BJ (cell line): ENCODE measurements around the gene UBC. TPM values are rescaled to one million over a fixed set of nuclear protein-coding genes. Genes with fewer than 3 reads are reported as not detected.

Experiments
- CTCF ChIA-PET: fragments of 350-600 bp; formaldehyde crosslinking; extraction: SDS; loops from one replicate; lab custom pipeline; 2021; ENCODE audit warnings: antibody characterized with exemption, inconsistent platforms; lab: Yijun Ruan, JAX
- POLR2A ChIA-PET: fragments of 300-600 bp; sonication (Branson Sonifier 250); formaldehyde crosslinking; extraction: SDS; loops from one replicate; lab custom pipeline; 2021; ENCODE audit warnings: antibody characterized with exemption; lab: Charles Lee
- DNase-seq: peaks from one replicate; pipeline ENCODE4 v3.0.0-alpha.2; 2011; ENCODE audit warnings: low read depth
- H3K27me3 ChIP-seq: 2 replicates; pipeline ENCODE4 v1.6.0; 2011; ENCODE audit warnings: low read length; ENCODE audit not compliant: control insufficient read depth, insufficient read depth
- H3K36me3 ChIP-seq: 2 replicates; pipeline ENCODE4 v1.5.1; 2011; ENCODE audit warnings: low read length; ENCODE audit not compliant: control insufficient read depth, insufficient read depth
- H3K4me3 ChIP-seq: 2 replicates; pipeline ENCODE4 v1.5.1; 2011; ENCODE audit warnings: low read depth, mild to moderate bottlenecking, control low read depth, low read length
- CTCF ChIP-seq: IDR thresholded peaks from 2 replicates; pipeline ENCODE4 v1.5.1; 2011; ENCODE audit warnings: low read depth, mild to moderate bottlenecking, control low read depth, inconsistent platforms, low read length, moderate library complexity; ENCODE audit not compliant: insufficient read depth
- polyA plus RNA-seq: library from polyadenylated mRNA; depleted of rRNA; stranded (reverse); fragments of >200 nt; gene quantifications from 2 replicates; pipeline ENCODE4 v1.2.3, GENCODE V29; 2011

UBC gene
- polyA plus RNA-seq, 1 experiment = 2,374 TPM

GRCh38 chr12:124953689-124954405 lies 39.4 kb upstream of the UBC start:
- H3K27me3 ChIP-seq = no peaks in the 10 kb centered on the region
- H3K4me3 ChIP-seq = no peak overlapping the region
- H3K36me3 ChIP-seq = peaks cover 28% of the 10 kb centered on the region
- DNase-seq = no peak
- POLR2A ChIA-PET = no interaction called here
- TF ChIP-seq CTCF = no peak
- CTCF ChIA-PET = interaction anchor here (1.1 to 3.8 kb wide), 2 partner anchors 8 to 13 kb away, joined by 3 to 17 read pairs; no protein-coding TSS in a partner anchor

DNA sequence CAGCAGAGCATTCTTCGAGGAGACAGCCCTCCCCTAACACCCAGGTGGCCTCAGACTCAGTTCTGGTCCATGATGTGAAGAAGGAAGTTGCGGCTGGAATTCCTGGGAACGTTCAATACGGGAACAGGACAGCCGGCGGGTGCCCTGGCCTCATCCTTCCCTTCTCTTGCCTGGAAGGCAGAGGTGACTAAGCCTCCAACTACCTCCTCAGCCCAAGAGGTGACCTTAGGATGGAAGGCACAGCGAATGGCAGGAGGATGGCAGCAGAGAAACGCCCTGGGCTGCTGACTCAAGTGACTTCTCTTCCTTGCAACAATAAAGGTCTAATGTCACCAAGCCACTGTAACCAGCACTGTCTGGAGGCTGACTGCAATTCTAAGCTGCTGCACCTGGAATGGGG lies 38.4 kb upstream of the UBC start:
- CTCF ChIA-PET = interaction anchor here (1.1 to 3.8 kb wide), 2 partner anchors 9 to 12 kb away, joined by 3 to 17 read pairs; no protein-coding TSS in a partner anchor
- POLR2A ChIA-PET = no interaction called here
- Histone ChIP-seq H3K4me3 (no peak overlapping the region), H3K27me3 (no peaks in the 10 kb centered on the region), H3K36me3 (peaks cover 26% of the 10 kb centered on the region)
- TF ChIP-seq CTCF = no peak
- DNase-seq = no peak

- H3K4me3 ChIP-seq = no peak overlapping the region
- DNase-seq = no peak
- peaks cover 31% of the 10 kb centered on the region for H3K36me3 ChIP-seq
- no peaks in the 10 kb centered on the region for H3K27me3 ChIP-seq
- CTCF ChIA-PET = interaction anchor here (0.7 to 3.8 kb wide), 2 partner anchors 12 to 15 kb away, joined by 3 to 17 read pairs; no protein-coding TSS in a partner anchor
- POLR2A ChIA-PET = no interaction called here
- TF ChIP-seq CTCF = no peak
Observed at GRCh38 chr12:124952295-124952694, 37.8 kb upstream of the UBC start.

DNA sequence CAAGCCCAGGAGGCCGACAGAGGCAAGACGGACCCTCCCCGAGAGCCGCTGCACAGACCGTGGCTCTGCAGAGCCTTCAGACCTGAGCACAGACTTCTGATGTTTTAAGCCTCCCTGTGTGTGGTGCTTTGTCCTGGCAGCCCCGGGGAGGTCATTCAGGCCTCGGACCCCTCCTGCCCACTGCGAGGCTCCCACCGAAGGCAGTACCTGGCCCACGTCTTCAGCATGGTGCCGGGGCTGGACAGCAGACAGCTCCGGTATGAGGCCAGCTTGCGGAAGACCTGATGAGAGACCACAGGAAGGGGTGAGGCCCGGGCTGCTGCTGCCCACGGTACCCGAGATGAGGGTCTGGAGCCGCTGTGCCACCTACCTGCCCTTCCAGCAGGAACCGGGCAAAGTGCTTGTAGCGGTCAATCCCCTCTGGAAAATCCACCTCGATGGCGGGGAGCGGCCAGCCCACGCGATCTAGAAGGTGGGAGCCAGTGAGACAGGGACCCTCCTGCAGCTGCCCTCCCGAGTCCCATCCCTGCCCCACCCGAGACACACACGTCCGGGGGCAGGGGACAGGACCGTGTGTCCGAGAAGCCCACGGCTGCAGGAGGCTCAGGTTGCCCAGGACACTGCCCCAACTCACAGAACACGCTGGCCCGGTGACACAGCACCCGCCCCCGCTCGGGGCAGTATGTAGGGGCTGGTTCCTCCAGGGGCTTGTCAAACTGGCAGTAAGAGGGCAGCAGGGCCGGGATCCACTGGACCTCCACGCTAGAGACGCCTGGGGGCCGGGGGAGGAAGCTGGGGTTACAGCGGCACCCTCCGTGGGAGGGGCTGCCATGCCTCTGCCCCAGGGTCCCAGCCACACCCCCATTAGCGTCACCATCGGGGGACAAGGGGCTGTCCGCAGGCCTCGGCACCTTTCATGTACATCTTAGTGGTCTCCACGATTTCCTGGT lies 35.6 kb upstream of the UBC start:
- no peak for DNase-seq
- Histone ChIP-seq H3K4me3 (no peak overlapping the region), H3K36me3 (peaks cover 34% of the 10 kb centered on the region), H3K27me3 (no peaks in the 10 kb centered on the region)
- ChIA-PET CTCF (interaction anchor here (3.8 kb wide), 1 partner anchor 9 kb away, joined by 17 read pairs; no protein-coding TSS in a partner anchor), POLR2A (no interaction called here)
- TF ChIP-seq CTCF = no peak

DNA sequence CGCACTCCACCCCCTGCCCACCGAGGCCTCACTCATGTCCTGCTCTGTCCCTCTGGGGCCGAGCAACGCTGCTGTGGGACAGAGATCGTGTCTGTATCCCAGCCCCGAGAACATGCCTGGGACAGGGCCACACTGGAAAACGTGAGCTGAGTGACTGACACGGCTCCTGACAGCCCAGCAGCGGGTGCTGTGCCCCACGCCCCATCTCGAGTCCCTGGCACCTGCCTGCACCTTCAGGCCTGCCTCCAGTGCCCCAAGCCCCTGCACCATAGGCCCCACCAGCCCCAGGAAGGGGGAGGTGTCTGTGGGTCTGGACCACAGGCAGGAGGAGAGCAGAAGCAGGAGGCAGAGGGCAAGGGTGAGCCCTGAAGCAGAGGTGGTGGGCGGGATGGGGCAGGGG lies 34.6 kb upstream of the UBC start:
- no peaks in the 10 kb centered on the region for H3K27me3 ChIP-seq
- ChIA-PET POLR2A (no interaction called here), CTCF (no interaction called here)
- no peak for TF ChIP-seq CTCF
- DNase-seq = no peak
- peaks cover 34% of the 10 kb centered on the region for H3K36me3 ChIP-seq
- H3K4me3 ChIP-seq = no peak overlapping the region
